SK-N-DZ (cell line): Measurements from ENCODE around the gene RBM33.

Experiments
- DNase-seq: peaks from one replicate; pipeline ENCODE4 v3.0.0-alpha.2; 2015; ENCODE audit warnings: low spot score

The RBM33 gene

GRCh38 chr7:155629171-155629570 is 15.3 kb upstream of the RBM33 start:
- DNase-seq, result no peak

DNA sequence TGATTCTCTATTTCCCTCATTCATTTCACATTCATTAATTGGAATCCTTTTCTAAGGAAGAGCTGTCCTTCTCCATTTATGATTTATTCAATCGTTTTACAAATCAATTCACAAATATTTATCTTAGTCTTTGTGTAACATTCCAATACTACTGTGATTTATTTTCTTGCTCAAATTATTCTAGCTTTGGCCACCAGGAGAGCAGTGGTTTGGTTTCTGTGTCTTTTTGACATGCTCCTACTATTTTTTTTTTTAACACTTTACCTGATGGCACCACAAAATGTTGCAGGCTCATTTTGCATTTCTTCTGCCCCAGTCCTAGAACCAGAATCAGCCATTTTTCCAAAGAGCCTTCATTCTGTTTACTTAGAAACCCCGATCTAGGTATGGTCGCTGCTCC is 13.3 kb upstream of the RBM33 start:
- no peak for DNase-seq

DNA sequence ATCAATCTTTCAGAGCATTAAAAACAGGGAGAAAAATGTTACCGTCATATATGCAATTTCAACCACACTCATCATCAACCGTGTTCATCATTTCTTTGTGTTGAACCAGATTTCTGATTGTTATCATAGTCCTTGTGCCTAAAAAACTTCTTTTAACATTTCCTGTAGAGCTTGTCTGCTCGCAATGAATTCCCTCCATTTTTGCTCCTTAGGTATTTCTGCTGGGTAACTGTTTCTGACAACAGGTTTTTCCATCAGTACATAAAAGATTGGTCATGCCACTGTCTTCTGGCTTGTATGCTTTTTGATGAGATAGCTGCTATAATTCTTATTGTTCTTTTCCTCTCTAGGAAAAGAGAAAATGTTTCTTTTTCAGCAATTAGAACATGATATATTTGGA is 8.6 kb upstream of the RBM33 start:
- DNase-seq, result no peak

GRCh38 chr7:155637155-155637554 is 7.3 kb upstream of the RBM33 start:
- DNase-seq, result no peak

GRCh38 chr7:155638366-155638765 is 6.1 kb upstream of the RBM33 start:
- DNase-seq, result no peak

GRCh38 chr7:155639958-155640520 is 4.4 kb upstream of the RBM33 start:
- DNase-seq, result no peak

- DNase-seq, result no peak
Measured at GRCh38 chr7:155640629-155641028, 3.8 kb upstream of the RBM33 start.

DNA sequence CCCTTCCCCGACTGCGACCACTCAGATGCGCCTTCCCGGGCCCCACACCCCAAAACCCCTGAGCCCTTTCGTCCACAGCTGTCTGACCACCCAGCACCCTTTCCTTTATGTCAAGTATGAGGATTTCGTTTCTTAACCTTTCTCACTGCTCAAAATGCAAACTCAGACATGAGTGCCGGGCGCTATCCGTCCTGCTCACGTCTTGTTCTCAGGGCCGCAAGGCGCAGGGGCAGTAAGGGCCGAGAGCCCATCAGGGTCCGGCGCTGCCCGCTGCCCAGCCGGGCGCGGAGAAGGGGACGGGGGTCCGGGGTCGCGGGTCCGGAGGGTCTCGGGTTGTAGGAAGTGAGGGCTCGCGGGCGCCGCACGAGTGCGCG is 670 bp upstream of the RBM33 start:
- DNase-seq, result no peak

DNA sequence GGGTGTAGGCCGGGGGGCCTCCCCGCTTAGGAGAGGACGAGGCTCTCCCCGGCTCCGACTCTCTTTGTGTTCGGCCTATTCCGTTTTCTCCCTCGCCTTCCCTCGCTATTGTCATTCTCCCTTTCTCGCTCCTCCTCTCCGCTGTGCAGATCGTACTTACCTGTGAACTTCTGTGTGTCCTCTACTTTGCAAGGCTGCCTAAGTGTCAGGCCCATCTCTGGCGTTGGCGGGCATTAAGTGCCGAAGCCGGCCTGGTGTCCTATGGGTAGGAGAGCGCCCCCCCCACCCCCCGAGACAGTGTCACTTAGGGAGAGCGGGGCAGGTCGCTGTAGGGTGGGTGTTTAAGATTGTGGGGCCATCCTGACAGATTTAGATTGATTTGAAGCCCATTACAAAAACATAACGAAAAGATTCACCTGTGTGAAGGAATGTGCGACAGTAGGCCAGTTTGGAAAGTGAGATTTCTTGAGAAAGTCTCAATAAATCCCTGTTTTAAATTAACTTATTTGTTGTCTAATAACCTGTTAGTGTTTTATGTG is 579 bp downstream of the RBM33 start:
- DNase-seq, result peak; percentile 36

DNA sequence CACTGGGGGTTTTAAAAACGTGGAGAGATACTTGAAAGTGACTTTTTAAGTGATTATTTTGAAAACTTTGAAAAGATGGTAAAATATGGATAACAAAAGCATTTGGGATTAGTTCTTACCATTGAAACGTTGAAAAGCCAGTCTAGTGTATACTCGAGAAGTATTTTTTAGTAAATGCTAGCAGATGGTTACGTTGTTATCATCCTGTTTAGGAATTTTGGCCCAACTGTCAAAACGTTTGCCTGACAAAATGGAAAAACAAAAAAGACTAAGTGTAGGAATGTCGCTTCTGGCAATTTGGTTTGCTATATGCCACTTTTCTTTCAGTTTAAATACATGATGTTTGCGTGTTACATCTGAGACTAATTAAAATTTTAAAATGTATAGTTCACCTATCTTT is 1.2 kb downstream of the RBM33 start:
- no peak for DNase-seq

DNA sequence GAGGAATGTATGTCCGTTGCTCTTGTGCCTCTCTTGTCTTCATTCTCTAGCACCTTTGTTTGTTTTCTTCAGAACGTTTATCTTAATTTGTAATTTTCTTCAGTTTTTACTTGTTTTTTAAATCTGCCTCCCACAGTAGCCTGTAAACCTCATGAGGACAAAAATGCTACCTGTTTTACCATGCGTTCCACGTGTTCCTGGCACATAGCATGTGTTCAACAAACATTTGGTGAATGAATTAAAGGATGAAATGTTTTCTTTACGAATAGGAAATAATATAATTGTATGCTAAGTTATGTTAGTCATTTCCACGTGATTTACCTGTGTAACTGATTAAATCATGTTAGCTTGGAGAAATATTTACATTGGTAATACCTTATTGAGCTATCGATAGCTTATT is 2.2 kb downstream of the RBM33 start:
- DNase-seq, result no peak

GRCh38 chr7:155647302-155647701 is 2.8 kb downstream of the RBM33 start:
- DNase-seq, result no peak

DNA sequence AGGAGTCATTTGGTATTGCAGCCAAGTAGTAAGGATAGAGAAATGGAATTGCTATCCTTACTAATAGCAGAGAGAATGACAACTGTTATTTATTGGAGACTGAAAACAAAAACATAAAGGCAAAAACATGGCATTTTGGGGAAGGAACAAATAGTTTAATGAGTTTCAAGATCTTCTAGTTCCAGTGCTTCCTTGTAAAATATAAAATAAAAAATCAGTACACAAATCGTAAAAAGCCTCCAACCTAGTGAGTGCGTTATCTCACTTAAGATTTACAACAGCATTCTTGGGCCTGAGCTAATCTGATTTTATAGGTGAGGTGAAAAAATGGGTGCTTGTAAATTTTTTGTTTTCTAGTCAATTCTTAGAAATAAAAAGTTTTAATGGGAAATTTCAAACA is 3.3 kb downstream of the RBM33 start:
- no peak for DNase-seq

GRCh38 chr7:155648752-155649339 is 4.4 kb downstream of the RBM33 start:
- DNase-seq, result no peak

DNA sequence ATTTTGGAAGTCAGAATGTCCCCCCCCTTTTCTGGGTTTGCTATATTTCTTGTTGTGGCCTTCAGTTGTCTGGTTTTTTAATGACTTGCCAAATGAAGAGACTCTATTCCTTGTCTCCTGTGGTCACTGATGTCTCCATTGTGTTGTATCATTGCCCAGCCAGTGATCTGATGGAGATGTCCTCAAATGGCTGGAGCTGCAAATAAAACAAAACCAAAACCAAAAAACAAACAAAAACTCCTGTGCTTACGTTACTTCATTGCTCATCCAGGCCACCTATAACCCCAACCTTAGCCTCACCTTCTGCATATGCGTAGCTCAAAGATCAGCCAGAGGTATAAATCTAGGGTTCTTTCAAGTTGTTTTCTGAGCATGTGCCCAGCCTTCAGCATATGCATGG is 5.1 kb downstream of the RBM33 start:
- DNase-seq, result no peak

- DNase-seq, result no peak
Measured at GRCh38 chr7:155652156-155653114, 8.0 kb downstream of the RBM33 start.

GRCh38 chr7:155653803-155654202 is 9.3 kb downstream of the RBM33 start:
- DNase-seq, result no peak

DNA sequence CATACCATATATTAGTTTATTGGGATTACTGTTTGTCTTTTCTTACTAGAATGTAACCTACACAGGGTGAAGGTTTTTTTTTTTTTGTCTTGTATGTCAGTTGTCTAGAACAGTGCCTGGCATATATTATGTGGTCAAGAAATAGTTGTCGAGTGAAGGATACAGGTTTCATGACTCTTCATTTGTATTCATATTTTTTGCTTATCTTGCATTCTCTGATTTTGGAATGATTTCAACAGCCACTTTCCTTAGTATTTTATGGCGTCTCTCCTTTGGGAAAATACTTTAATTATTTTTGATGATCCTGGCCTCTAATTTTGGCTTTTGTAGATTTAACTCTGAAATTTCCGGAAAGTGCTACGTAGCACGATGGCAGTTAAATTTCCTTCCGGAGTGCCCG is 12.4 kb downstream of the RBM33 start:
- no peak for DNase-seq

DNA sequence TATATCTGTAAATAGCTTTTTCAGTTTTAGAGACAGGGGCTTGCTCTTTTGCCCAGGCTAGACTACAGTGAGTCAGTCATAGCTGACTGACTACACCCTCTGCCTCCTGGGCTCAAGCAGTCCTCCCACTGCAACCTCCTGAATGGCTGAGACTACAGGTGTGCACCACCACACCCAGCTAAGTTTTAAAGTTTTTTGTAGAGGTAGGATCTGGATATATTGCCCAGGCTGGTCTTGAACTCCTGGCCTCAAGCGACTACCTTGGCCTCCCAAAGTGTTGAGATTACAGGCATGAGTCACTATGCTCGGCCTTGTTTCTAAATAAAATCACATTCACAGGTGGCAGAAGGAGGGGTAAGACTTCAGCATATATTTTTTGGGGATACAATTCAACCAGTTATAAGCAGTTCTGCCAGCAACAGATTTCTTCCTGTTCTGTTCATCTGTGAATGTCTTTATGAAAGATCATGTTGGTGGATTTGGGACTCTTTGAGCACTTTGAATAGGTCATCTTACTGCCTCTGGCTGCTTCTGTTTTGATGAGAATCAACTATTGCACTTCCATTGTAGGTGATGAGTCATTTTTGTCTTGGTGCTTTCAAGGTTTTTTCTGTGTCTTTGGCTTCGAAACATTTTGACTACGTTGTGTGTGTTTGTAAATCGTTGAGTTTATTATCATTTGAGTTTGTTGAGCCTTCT is 15.7 kb downstream of the RBM33 start:
- no peak for DNase-seq

GRCh38 chr7:155660758-155661093 is 16.3 kb downstream of the RBM33 start:
- DNase-seq, result no peak

DNA sequence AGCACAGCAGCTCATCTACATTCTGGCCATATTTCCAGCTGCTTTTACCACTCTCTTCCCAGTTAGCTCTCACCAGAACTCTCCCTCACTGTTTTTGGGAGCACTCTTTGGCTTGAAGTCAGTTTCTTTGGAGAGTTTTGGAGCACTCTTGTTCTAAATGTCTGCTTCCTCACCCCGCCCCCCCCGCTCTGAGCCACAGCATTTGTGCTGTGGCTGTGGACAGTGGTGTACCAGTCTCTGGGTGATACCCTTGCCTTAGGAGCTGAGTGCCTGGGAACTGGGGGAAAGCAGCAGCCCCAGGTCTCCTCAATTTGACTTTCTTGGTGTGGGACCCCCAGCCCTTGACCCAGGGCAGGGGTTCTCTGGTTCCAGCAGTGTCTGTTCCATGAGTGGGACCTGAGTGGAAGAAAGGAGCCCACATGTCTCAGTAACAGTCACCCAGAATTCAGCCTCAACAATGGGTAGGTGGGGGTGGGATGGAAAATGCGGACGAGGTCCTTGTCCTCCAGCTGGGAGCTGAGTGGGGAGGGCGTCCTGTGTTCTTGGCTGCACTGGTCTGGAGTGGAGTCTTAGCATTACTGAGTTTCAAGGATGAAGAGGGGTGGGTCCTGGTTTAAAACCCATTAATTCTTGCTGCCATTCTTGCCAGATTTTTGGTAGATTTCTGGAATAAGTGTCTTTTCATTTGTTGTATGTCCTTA is 18.0 kb downstream of the RBM33 start:
- no peak for DNase-seq

GRCh38 chr7:155663937-155664336 is 19.5 kb downstream of the RBM33 start:
- no peak for DNase-seq
